Large intestine (tissue), 3 donors: ENCODE data around the gene REV3L. TPM values are rescaled to one million over a fixed set of nuclear protein-coding genes. Genes with fewer than 3 reads are reported as not detected.
"Not testable (repeated sequence)": the region's sequence is repeated elsewhere in the genome, so short reads cannot be mapped to it uniquely, and the experiment has no call there.

Experiments used
- DNase-seq, 2 donors: peaks; one replicate each; pipeline versions ENCODE4 v3.0.0 to v3.0.0-alpha.2; 2013
- H3K27ac ChIP-seq: one replicate; pipeline ENCODE4 v1.5.1; 2013; ENCODE audit warnings: low read length
- H3K27me3 ChIP-seq: 2 replicates; pipeline ENCODE4 v1.6.1; 2013; ENCODE audit warnings: low read length; ENCODE audit not compliant: control insufficient read depth, insufficient read depth
- H3K36me3 ChIP-seq: 2 replicates; pipeline ENCODE4 v1.6.1; 2013; ENCODE audit warnings: low read length; ENCODE audit not compliant: control insufficient read depth, insufficient read depth
- H3K4me1 ChIP-seq: one replicate; pipeline ENCODE4 v1.6.1; 2013; ENCODE audit warnings: low read length; ENCODE audit not compliant: control insufficient read depth, insufficient read depth
- H3K4me3 ChIP-seq: one replicate; pipeline ENCODE4 v1.5.1; 2013; ENCODE audit warnings: low read length
- H3K9me3 ChIP-seq: one replicate; pipeline ENCODE4 v1.6.1; 2013; ENCODE audit warnings: mild to moderate bottlenecking, low read depth, low read length, moderate library complexity; ENCODE audit not compliant: control insufficient read depth
- WGBS: methylation state at CpG from one replicate; pipeline ENCODE4 v1.1.5; 2013; ENCODE audit warnings: low lambda C conversion rate; ENCODE audit not compliant: insufficient coverage; 5-methylcytosine and 5-hydroxymethylcytosine counted together
- polyA plus RNA-seq: library from polyadenylated mRNA; unstranded; fragments of 120-200 nt; gene quantifications from one replicate; pipeline ENCODE4 v1.2.1, GENCODE V29; 2013

Gene REV3L
- polyA plus RNA-seq, 1 donor: 23.2 TPM

- H3K4me1 ChIP-seq: no peaks in the 10 kb centered on the region
- no peak for DNase-seq
- H3K27me3 ChIP-seq: no peaks in the 10 kb centered on the region
- no peak overlapping the region for H3K27ac ChIP-seq
- WGBS: 100% methylated on average over 1 of the region's 4 CpGs
- no peaks in the 10 kb centered on the region for H3K36me3 ChIP-seq
- H3K4me3 ChIP-seq: no peak overlapping the region
- H3K9me3 ChIP-seq: no peaks in the 10 kb centered on the region
Observed at GRCh38 chr6:111522393-111523020, 39.5 kb upstream of the REV3L start.

GRCh38 chr6:111521497-111522270, 38.7 kb upstream of the REV3L start:
- 83% methylated on average over 3 of the region's 5 CpGs for WGBS
- Histone ChIP-seq H3K27ac (no peak overlapping the region), H3K36me3 (no peaks in the 10 kb centered on the region)

DNA sequence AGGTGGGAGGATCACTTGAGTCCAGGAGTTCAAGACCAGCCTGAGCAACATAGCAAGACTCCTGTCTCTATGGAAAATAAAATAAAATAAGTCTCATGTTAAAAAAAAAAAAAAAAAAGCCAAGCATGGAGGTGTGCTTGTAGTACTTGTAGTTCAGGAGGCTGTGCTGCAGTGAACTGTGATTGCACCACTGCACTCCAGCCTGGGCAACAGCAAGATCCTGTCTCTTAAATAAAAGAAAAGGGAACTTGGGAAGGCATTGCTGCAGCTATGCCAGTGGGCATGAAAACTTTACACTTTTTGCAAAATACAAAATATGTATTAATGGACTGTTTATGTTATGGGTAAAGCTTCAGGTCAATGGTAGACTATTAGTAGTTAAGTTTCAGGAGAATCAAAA, 37.5 kb upstream of the REV3L start:
- no peaks in the 10 kb centered on the region for H3K9me3 ChIP-seq
- no peak overlapping the region for H3K4me3 ChIP-seq
- DNase-seq: no peak
- no peaks in the 10 kb centered on the region for H3K27me3 ChIP-seq
- no peak overlapping the region for H3K27ac ChIP-seq
- no peaks in the 10 kb centered on the region for H3K4me1 ChIP-seq
- no peaks in the 10 kb centered on the region for H3K36me3 ChIP-seq

More at GRCh38 chr6:111521497-111522270, 38.7 kb upstream of the REV3L start:
- H3K4me1 ChIP-seq: no peaks in the 10 kb centered on the region
- DNase-seq: no peak
- no peak overlapping the region for H3K4me3 ChIP-seq
- no peaks in the 10 kb centered on the region for H3K27me3 ChIP-seq
- no peaks in the 10 kb centered on the region for H3K9me3 ChIP-seq

DNA sequence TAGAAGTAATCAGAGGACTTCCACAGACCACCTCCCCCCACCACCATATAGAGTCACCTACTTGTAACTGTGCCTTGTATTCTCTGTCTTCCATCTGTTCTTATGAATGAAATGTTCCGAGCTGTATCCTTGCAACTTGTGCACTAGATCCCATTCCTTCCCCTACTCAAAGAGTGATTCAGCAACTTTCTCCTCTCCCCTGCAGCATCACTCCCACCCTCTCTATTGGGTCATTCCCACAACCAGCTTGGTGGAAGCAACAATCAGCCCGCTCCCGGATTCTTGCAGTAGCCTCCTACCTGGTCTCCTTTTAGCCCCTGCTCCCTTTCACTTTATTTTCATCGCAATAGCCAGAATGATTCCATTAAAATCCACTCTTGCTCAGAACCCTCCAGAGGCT, 34.9 kb upstream of the REV3L start:
- WGBS: 100% methylated on average over 1 of the region's 4 CpGs
- Histone ChIP-seq H3K27me3 (no peaks in the 10 kb centered on the region), H3K9me3 (no peaks in the 10 kb centered on the region), H3K4me1 (no peaks in the 10 kb centered on the region), H3K4me3 (no peak overlapping the region), H3K36me3 (no peaks in the 10 kb centered on the region), H3K27ac (no peak overlapping the region)
- DNase-seq: no peak

DNA sequence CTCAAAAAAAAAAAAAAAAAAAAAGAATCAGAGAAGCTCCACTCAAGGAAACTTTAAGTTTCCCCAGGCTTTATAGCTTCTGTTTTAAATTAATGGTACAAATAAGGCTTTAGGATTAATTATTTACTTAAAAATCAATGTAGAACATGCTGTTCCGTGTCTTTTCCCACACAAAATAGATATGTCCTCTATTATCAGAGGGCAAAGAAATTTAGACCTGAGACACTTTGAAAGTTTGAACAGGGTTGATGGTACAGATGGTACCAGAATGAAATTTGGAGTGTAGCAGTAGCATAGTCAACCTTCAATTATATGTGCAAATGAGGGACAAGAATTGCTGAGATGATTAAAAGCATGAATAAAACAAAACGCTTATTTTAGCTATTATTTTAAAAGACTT, 32.2 kb upstream of the REV3L start:
- Histone ChIP-seq H3K36me3 (no peaks in the 10 kb centered on the region), H3K9me3 (no peaks in the 10 kb centered on the region), H3K27me3 (no peaks in the 10 kb centered on the region), H3K4me1 (no peaks in the 10 kb centered on the region), H3K4me3 (no peak overlapping the region), H3K27ac (no peak overlapping the region)
- 80% methylated on average over 1 of the region's 2 CpGs for whole genome bisulfite sequencing
- no peak for DNase-seq

DNA sequence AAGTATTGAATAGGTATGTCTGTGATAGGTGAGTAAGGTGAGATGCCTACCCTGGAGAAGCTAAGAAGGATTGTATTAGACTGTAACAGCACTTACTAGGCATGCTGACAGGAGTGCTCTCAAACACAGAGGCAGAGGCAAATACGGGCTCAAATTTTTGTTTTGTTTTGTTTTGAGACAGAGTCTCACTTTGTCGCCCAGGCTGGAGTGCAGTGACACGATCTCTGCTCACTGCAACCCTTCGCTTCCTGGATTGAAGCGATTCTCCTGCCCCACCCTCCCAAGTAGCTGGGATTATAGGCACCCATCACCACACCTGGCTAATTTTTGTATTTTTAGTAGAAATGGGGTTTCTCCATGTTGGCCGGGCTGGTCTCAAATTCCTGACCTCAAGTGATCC, 31.5 kb upstream of the REV3L start:
- no CpG with 5 or more reads among the region's 6 CpGs for WGBS
- not testable (repeated sequence) for H3K27ac ChIP-seq, H3K4me1 ChIP-seq, H3K9me3 ChIP-seq, H3K36me3 ChIP-seq, DNase-seq, H3K4me3 ChIP-seq, H3K27me3 ChIP-seq

- not testable (repeated sequence) for H3K4me1 ChIP-seq, H3K27ac ChIP-seq, H3K4me3 ChIP-seq, H3K9me3 ChIP-seq, H3K27me3 ChIP-seq, DNase-seq, H3K36me3 ChIP-seq
- WGBS: no CpG with 5 or more reads among the region's 5 CpGs
Observed at GRCh38 chr6:111507219-111507618, 24.2 kb upstream of the REV3L start.

DNA sequence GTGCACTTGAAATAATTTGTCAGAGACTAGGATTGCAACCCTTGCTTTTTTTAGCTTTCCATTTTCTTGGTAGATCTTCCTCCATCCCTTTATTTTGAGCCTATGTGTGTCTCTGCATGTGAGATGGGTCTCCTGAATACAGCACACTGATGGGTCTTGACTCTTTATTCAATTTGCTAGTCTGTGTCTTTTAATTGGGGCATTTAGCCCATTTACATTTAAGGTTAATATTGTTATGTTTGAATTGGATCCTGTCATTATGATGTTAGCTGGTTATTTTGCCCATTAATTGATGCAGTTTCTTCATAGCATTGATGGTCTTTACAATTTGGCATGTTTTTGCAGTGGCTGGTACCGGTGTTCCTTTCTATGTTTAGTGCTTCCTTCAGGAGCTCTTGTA, 22.5 kb upstream of the REV3L start:
- 100% methylated on average over 1 of the region's 1 CpG for WGBS
- not testable (repeated sequence) for H3K27me3 ChIP-seq, H3K4me3 ChIP-seq, H3K27ac ChIP-seq, H3K4me1 ChIP-seq, DNase-seq, H3K36me3 ChIP-seq, H3K9me3 ChIP-seq

DNA sequence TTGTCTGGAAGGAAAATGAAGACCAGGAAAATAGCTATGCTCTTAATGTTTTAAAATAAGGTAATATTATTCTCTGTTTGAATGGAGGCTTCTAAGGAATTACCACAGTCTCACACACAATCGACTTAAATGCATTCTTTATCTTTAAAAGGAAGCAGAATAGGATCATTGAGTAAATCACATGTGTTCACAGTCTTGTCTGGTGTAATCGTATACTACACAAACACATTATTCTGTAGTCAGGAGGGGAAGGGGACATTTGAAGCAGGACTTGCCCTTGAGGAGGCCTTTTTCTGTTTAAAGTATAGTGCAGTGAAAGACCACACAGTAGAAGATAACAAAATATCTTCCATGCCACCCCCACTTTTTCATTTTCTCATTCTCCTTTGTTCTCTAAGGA, 20.6 kb upstream of the REV3L start:
- Histone ChIP-seq H3K4me3 (no peak overlapping the region), H3K27me3 (no peaks in the 10 kb centered on the region), H3K27ac (no peak overlapping the region), H3K9me3 (no peaks in the 10 kb centered on the region), H3K36me3 (no peaks in the 10 kb centered on the region), H3K4me1 (no peaks in the 10 kb centered on the region)
- no CpG with 5 or more reads among the region's 2 CpGs for WGBS
- DNase-seq: peak in 1 of 2 donors; percentile 12

DNA sequence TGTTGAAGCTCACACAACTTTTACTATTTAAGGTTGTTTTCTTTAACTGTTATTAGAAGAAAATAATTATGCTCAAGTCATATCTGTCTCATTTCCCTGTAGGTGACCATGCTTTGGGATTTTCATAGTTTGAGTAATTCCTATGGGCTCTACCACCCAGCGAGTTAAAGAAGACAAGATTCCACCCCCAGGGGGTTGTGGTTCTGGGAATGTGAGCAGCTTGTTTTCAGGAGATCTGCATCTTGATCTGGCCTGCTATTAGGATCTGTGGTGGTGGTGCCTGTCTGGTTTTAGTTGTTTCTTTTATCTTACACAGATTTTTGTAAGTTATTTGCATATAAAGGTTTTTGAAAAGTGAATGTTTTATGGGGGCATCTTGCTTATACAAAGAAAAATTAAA, 20.2 kb upstream of the REV3L start:
- no CpG with 5 or more reads among the region's 1 CpG for WGBS
- no peak for DNase-seq
- no peaks in the 10 kb centered on the region for H3K27me3 ChIP-seq
- H3K4me3 ChIP-seq: no peak overlapping the region
- no peaks in the 10 kb centered on the region for H3K36me3 ChIP-seq
- peak overlapping the region; percentile 25 for H3K27ac ChIP-seq
- no peaks in the 10 kb centered on the region for H3K4me1 ChIP-seq
- no peaks in the 10 kb centered on the region for H3K9me3 ChIP-seq

GRCh38 chr6:111502154-111502553, 19.1 kb upstream of the REV3L start:
- Histone ChIP-seq H3K9me3 (no peaks in the 10 kb centered on the region), H3K4me3 (no peak overlapping the region), H3K4me1 (no peaks in the 10 kb centered on the region), H3K27ac (no peak overlapping the region), H3K27me3 (no peaks in the 10 kb centered on the region), H3K36me3 (no peaks in the 10 kb centered on the region)
- WGBS: no CpG with 5 or more reads among the region's 2 CpGs
- DNase-seq: no peak
